RWPE2 (cell line): ENCODE measurements around the gene SPATA13.

Experiments used
- ATAC-seq: fragments of 200-7000 bp; cut with Tn5 transposase; 3 replicates; pipeline ENCODE4 v1.9.1; 2021; ENCODE audit warnings: low read depth
- DNase-seq: peaks from one replicate; pipeline ENCODE4 v3.0.0-alpha.2; 2020; ENCODE audit warnings: low spot score
- H3K27ac ChIP-seq: fragments of 450-650 bp; 2 replicates; pipeline ENCODE4 v1.5.1; 2017; ENCODE audit warnings: mild to moderate bottlenecking; ENCODE audit not compliant: poor library complexity, severe bottlenecking
- H3K27me3 ChIP-seq: fragments of 250-450 bp; sonication (Bioruptor Pico); 2 replicates; pipeline ENCODE4 v1.5.1; 2021; ENCODE audit warnings: mild to moderate bottlenecking, moderate library complexity; ENCODE audit not compliant: insufficient read depth, poor library complexity, severe bottlenecking
- H3K36me3 ChIP-seq: fragments of 250-450 bp; sonication (Bioruptor Pico); 2 replicates; pipeline ENCODE4 v1.5.1; 2020; ENCODE audit warnings: low read depth, mild to moderate bottlenecking, moderate library complexity
- H3K4me1 ChIP-seq: fragments of 250-450 bp; sonication (Bioruptor Pico); 2 replicates; pipeline ENCODE4 v1.5.1; 2021; ENCODE audit warnings: mild to moderate bottlenecking, moderate library complexity; ENCODE audit not compliant: insufficient read depth, poor library complexity, severe bottlenecking
- H3K4me3 ChIP-seq: fragments of 250-450 bp; sonication (Bioruptor Pico); 2 replicates; pipeline ENCODE4 v1.5.1; 2021; ENCODE audit warnings: mild to moderate bottlenecking, moderate library complexity; ENCODE audit not compliant: severe bottlenecking
- H3K9me3 ChIP-seq: fragments of 250-450 bp; sonication (Bioruptor Pico); 2 replicates; pipeline ENCODE4 v1.5.1; 2021; ENCODE audit warnings: mild to moderate bottlenecking, moderate library complexity; ENCODE audit not compliant: severe bottlenecking
- CTCF ChIP-seq: fragments of 450-650 bp; IDR thresholded peaks from one replicate; pipeline ENCODE4 v1.5.1; 2017; ENCODE audit warnings: mild to moderate bottlenecking, moderate library complexity; ENCODE audit not compliant: poor library complexity, severe bottlenecking

Gene SPATA13

GRCh38 chr13:24127116-24127631, 33.3 kb upstream of the SPATA13 start:
- no peaks in the 10 kb centered on the region for H3K36me3 ChIP-seq
- no peaks in the 10 kb centered on the region for H3K27me3 ChIP-seq
- no peak overlapping the region for H3K27ac ChIP-seq
- no peak for TF ChIP-seq CTCF
- no peaks in the 10 kb centered on the region for H3K9me3 ChIP-seq
- no peak overlapping the region for H3K4me3 ChIP-seq
- H3K4me1 ChIP-seq: no peaks in the 10 kb centered on the region
- ATAC-seq (no peak), DNase-seq (no peak)

- no peak for TF ChIP-seq CTCF
- H3K36me3 ChIP-seq: no peaks in the 10 kb centered on the region
- H3K27me3 ChIP-seq: no peaks in the 10 kb centered on the region
- DNase-seq: no peak
- no peak for ATAC-seq
- no peak overlapping the region for H3K27ac ChIP-seq
- no peaks in the 10 kb centered on the region for H3K4me1 ChIP-seq
- no peak overlapping the region for H3K4me3 ChIP-seq
- H3K9me3 ChIP-seq: no peaks in the 10 kb centered on the region
Observed at GRCh38 chr13:24128112-24128511, 32.4 kb upstream of the SPATA13 start.

- Histone ChIP-seq H3K27me3 (no peaks in the 10 kb centered on the region), H3K36me3 (no peaks in the 10 kb centered on the region), H3K9me3 (no peaks in the 10 kb centered on the region), H3K4me3 (no peak overlapping the region), H3K4me1 (no peaks in the 10 kb centered on the region), H3K27ac (no peak overlapping the region)
- TF ChIP-seq CTCF: no peak
- ATAC-seq: no peak
- no peak for DNase-seq
Observed at GRCh38 chr13:24128962-24129361, 31.6 kb upstream of the SPATA13 start.

- TF ChIP-seq CTCF: no peak
- ATAC-seq (no peak), DNase-seq (no peak)
- no peak overlapping the region for H3K27ac ChIP-seq
- no peak overlapping the region for H3K4me3 ChIP-seq
- H3K27me3 ChIP-seq: no peaks in the 10 kb centered on the region
- H3K9me3 ChIP-seq: no peaks in the 10 kb centered on the region
- no peaks in the 10 kb centered on the region for H3K36me3 ChIP-seq
- H3K4me1 ChIP-seq: no peaks in the 10 kb centered on the region
Observed at GRCh38 chr13:24129914-24130774, 30.4 kb upstream of the SPATA13 start.

GRCh38 chr13:24131749-24132148, 28.8 kb upstream of the SPATA13 start:
- no peak for TF ChIP-seq CTCF
- ATAC-seq (no peak), DNase-seq (no peak)
- Histone ChIP-seq H3K4me1 (no peaks in the 10 kb centered on the region), H3K9me3 (no peaks in the 10 kb centered on the region), H3K4me3 (no peak overlapping the region), H3K36me3 (no peaks in the 10 kb centered on the region), H3K27ac (no peak overlapping the region), H3K27me3 (no peaks in the 10 kb centered on the region)
